22Rv1 (cell line): ENCODE data around the gene NUP210.

Experiments
- ZFX ChIP-seq: fragments of 450-650 bp; IDR thresholded peaks from 2 replicates; pipeline ENCODE4 v1.6.1; 2017; ENCODE audit warnings: antibody characterized with exemption, borderline replicate concordance
- TF ChIP-seq, protein P1 (sequence below): fragments of 450-650 bp; IDR thresholded peaks from 2 replicates; pipeline ENCODE4 v1.5.1; 2017; ENCODE audit warnings: mild to moderate bottlenecking

DNA sequence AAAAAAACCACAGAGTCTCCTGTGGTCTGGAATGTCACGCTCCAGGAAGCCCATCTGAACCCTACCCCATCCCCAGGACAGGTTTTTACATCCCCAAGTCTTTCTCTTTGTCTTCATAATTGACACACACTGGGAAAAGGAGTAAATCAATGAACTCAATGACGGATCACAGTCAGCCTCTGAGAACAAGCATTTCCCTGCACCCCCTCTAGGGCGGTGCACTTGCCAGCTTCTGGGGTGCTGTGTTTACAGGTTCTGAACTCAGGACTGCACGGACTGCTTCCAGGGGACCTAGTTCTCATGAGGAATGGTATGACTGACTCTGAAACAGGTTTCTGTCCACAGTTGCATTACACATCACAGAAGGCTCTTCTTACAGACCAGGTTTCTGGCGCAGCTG, 81.1 kb downstream of the NUP210 start:
- TF ChIP-seq ZFX: no peak
- TF ChIP-seq, protein P1, sequence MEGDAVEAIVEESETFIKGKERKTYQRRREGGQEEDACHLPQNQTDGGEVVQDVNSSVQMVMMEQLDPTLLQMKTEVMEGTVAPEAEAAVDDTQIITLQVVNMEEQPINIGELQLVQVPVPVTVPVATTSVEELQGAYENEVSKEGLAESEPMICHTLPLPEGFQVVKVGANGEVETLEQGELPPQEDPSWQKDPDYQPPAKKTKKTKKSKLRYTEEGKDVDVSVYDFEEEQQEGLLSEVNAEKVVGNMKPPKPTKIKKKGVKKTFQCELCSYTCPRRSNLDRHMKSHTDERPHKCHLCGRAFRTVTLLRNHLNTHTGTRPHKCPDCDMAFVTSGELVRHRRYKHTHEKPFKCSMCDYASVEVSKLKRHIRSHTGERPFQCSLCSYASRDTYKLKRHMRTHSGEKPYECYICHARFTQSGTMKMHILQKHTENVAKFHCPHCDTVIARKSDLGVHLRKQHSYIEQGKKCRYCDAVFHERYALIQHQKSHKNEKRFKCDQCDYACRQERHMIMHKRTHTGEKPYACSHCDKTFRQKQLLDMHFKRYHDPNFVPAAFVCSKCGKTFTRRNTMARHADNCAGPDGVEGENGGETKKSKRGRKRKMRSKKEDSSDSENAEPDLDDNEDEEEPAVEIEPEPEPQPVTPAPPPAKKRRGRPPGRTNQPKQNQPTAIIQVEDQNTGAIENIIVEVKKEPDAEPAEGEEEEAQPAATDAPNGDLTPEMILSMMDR: no peak
